ENCODE data around the gene BAIAP2. TPM values are rescaled to one million over a fixed set of nuclear protein-coding genes. Genes with fewer than 3 reads are reported as not detected.
A peak's percentile ranks its signal among the peaks of the same experiment; 100 is the strongest.

The BAIAP2 gene
- total RNA-seq, 1 experiment from 2014 or later, result 57.7 TPM

DNA sequence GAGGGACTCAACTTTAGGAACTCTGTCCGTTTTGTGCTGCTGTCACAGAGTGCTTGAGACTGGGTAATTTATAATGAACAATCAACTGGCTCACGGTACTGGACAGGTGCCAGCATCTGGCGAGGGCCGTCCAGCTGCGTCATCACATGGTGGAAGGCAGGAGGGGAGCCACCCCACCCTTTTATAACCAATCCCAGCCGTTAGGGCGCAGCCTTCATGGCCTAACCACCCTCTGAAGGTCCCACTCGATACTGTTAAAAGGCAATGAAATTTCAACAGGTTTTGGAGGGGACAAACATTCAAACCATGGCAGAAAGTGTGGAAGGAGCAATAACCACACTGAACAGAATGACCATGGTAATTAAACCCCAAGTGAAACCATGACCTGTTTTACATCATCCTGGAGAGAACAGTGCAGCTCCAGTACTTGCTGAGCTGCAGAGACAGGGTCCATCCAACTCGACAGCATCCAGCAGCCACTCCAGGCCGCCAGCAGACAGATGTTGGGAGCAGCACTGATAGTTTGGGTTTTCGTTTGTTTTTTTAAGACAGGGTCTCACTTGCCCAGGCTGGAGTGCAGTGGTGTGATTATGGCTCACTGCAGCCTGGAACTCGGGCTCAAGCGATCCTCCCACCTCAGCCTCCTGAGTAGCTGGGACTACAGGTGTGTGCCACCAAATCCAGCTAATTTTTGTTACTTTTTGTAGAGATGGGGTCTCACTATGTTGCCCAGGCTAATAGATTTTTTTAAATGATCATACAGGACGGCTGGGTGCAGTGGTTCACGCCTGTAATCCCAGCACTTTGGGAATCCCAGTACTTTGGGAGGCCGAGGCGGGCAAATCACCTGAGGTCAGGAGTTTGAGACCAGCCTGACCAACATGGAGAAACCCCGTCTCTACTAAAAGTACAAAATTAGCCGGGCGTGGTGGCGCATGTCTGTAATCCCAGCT, 32.3 kb upstream of the BAIAP2 start:
- Histone ChIP-seq H3K4me3 (ENCODE audit: low read depth, low read length) (no peak overlapping the region), H3K4me1 (0 out of 2 replicates have a peak, but pooled peaks cover 6% of the 10 kb centered on the region), H3K9me3 (0 out of 2 replicates have a peak, but pooled peaks cover 3% of the 10 kb centered on the region), H3K27me3 (replicated peaks; ENCODE audit: control insufficient read depth, insufficient read depth, low read length) (peaks cover 4% of the 10 kb centered on the region), H3K36me3 (ENCODE audit: control insufficient read depth, insufficient read depth, low read length) (no peaks in the 10 kb centered on the region)
- TF ChIP-seq, protein P1, sequence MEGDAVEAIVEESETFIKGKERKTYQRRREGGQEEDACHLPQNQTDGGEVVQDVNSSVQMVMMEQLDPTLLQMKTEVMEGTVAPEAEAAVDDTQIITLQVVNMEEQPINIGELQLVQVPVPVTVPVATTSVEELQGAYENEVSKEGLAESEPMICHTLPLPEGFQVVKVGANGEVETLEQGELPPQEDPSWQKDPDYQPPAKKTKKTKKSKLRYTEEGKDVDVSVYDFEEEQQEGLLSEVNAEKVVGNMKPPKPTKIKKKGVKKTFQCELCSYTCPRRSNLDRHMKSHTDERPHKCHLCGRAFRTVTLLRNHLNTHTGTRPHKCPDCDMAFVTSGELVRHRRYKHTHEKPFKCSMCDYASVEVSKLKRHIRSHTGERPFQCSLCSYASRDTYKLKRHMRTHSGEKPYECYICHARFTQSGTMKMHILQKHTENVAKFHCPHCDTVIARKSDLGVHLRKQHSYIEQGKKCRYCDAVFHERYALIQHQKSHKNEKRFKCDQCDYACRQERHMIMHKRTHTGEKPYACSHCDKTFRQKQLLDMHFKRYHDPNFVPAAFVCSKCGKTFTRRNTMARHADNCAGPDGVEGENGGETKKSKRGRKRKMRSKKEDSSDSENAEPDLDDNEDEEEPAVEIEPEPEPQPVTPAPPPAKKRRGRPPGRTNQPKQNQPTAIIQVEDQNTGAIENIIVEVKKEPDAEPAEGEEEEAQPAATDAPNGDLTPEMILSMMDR (IDR thresholded peaks at IDR 0.05; ENCODE audit: insufficient read depth in 1 of 2, low read depth in 1 of 2, low read length in 1 of 2, severe bottlenecking in 1 of 2, unreplicated experiment in 1 of 2), result no peak
- Mint-ChIP-seq H3K4me1 (ENCODE audit: low read depth, unreplicated experiment) (no peaks in the 10 kb centered on the region), H3K36me3 (ENCODE audit: insufficient read depth, unreplicated experiment) (peaks cover 21% of the 10 kb centered on the region), H3K27me3 (ENCODE audit: insufficient read depth, unreplicated experiment) (peaks cover 20% of the 10 kb centered on the region), H3K27ac (ENCODE audit: unreplicated experiment) (no peak overlapping the region), H3K9me3 (ENCODE audit: unreplicated experiment) (no peaks in the 10 kb centered on the region), H3K4me3 (ENCODE audit: unreplicated experiment) (peak overlapping the region; percentile 24)
- BruUV-seq (replicated peaks), result TSS peak; percentile 21
- ChIA-PET CTCF (no interaction called here), POLR2A (no interaction called here)
- intact Hi-C loops (cut with micrococcal nuclease; ENCODE audit: unreplicated experiment), result no loop called here
- no peak for DNase-seq

DNA sequence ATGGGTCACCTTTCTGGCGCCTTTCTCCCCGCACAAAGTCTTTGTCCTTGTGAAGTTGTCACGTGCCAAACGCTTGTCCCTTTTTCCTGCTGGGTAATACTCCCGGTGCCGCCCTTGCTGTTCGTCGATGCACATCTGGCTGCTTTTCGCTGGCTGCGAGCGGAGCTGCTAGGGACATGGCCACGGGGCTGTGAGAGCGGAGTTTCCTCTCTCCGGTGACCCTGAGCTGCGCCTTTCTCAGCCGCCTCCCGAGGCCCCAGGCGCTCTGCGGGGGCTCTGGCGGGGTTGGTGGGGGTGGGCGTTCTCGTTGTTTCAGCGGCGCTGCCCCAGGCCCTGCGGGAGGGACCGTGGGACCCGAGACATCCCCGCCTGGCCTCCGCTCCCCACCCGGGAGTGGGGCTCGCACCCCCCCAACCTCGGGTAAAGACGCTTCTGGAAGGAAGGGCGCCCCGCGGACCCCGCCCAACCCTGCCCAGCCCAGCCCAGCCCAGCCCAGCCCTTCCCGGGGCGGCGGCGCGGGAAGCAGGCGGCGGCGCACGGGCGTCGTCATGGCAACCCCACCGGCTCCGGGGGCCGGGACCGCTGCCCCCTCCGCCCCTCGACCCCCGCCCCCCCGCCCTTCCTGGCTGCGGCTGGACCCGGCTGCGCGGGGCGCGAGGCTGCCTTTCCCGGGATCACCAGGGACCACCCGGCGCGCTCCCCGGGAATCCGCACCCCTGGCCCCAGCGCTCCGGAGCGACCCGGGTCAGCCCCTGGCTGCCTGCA, 31.1 kb upstream of the BAIAP2 start:
- peak overlapping the region; percentile 24 for H3K4me3 Mint-ChIP-seq (ENCODE audit: unreplicated experiment)
- H3K9me3 Mint-ChIP-seq (ENCODE audit: unreplicated experiment), result no peaks in the 10 kb centered on the region
- ChIA-PET POLR2A (no interaction called here), CTCF (no interaction called here)
- H3K4me1 Mint-ChIP-seq (ENCODE audit: low read depth, unreplicated experiment), result no peaks in the 10 kb centered on the region
- Histone ChIP-seq H3K4me3 (ENCODE audit: low read depth, low read length) (0 out of 2 replicates have a peak overlapping the region, but pooled peaks have one; percentile 10), H3K27me3 (replicated peaks; ENCODE audit: control insufficient read depth, insufficient read depth, low read length) (peaks cover 4% of the 10 kb centered on the region), H3K36me3 (ENCODE audit: control insufficient read depth, insufficient read depth, low read length) (no peaks in the 10 kb centered on the region), H3K9me3 (0 out of 2 replicates have a peak, but pooled peaks cover 3% of the 10 kb centered on the region), H3K4me1 (0 out of 2 replicates have a peak, but pooled peaks cover 6% of the 10 kb centered on the region)
- TF ChIP-seq, protein P1 (IDR thresholded peaks at IDR 0.05; ENCODE audit: insufficient read depth in 1 of 2, low read depth in 1 of 2, low read length in 1 of 2, severe bottlenecking in 1 of 2, unreplicated experiment in 1 of 2), result no peak
- DNase-seq, result no peak
- H3K27me3 Mint-ChIP-seq (ENCODE audit: insufficient read depth, unreplicated experiment), result peaks cover 20% of the 10 kb centered on the region
- intact Hi-C loops (cut with micrococcal nuclease; ENCODE audit: unreplicated experiment), result no loop called here
- H3K36me3 Mint-ChIP-seq (ENCODE audit: insufficient read depth, unreplicated experiment), result peaks cover 21% of the 10 kb centered on the region
- no peak overlapping the region for H3K27ac Mint-ChIP-seq (ENCODE audit: unreplicated experiment)
- BruUV-seq (replicated peaks), result no TSS peak

DNA sequence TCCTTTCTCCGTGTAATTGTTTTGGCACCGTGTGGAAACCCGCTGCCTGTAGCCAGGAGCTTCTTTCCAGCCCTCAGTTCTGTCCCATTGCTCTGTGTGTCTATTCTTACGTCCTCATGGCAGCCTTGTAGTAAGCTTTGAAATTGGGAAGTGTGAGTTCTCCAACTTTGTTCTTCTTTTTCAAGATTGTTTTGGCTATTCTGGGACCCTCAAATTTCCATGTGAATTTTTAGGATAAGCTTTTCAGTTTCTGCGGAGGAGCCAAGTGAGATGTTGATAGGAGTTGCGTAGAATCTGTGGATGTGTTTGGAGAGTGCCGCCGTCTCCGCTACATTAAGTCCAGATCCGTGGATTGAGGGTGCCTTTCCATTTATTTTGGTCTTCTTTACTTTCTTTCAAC, 28.1 kb upstream of the BAIAP2 start:
- H3K36me3 ChIP-seq (ENCODE audit: control insufficient read depth, insufficient read depth, low read length), result no peaks in the 10 kb centered on the region
- H3K9me3 ChIP-seq, result peaks cover 17% of the 10 kb centered on the region
- H3K4me1 Mint-ChIP-seq (ENCODE audit: low read depth, unreplicated experiment), result peaks cover 2% of the 10 kb centered on the region
- POLR2A ChIA-PET, result no interaction called here
- intact Hi-C loops (cut with micrococcal nuclease; ENCODE audit: unreplicated experiment), result no loop called here
- no peak for DNase-seq
- peaks cover 16% of the 10 kb centered on the region for H3K9me3 Mint-ChIP-seq (ENCODE audit: unreplicated experiment)
- peaks cover 15% of the 10 kb centered on the region for H3K27me3 Mint-ChIP-seq (ENCODE audit: insufficient read depth, unreplicated experiment)
- no peak overlapping the region for H3K27ac Mint-ChIP-seq (ENCODE audit: unreplicated experiment)
- TF ChIP-seq, protein P1 (IDR thresholded peaks at IDR 0.05; ENCODE audit: insufficient read depth in 1 of 2, low read depth in 1 of 2, low read length in 1 of 2, severe bottlenecking in 1 of 2, unreplicated experiment in 1 of 2), result no peak
- peaks cover 11% of the 10 kb centered on the region for H3K4me1 ChIP-seq
- CTCF ChIA-PET, result no interaction called here
- peaks cover 15% of the 10 kb centered on the region for H3K36me3 Mint-ChIP-seq (ENCODE audit: insufficient read depth, unreplicated experiment)
- peaks cover 4% of the 10 kb centered on the region for H3K27me3 ChIP-seq (replicated peaks; ENCODE audit: control insufficient read depth, insufficient read depth, low read length)
- H3K4me3 ChIP-seq (ENCODE audit: low read depth, low read length), result no peak overlapping the region
- BruUV-seq (replicated peaks), result no TSS peak
- no peak overlapping the region for H3K4me3 Mint-ChIP-seq (ENCODE audit: unreplicated experiment)

Measured in Caco-2 (cell line).